Measurements from ENCODE around the gene ZCCHC4. TPM values are rescaled to one million over a fixed set of nuclear protein-coding genes. Genes with fewer than 3 reads are reported as not detected.

The ZCCHC4 gene
- total RNA-seq, 1 experiment from 2014 or later: 12.3 TPM

DNA sequence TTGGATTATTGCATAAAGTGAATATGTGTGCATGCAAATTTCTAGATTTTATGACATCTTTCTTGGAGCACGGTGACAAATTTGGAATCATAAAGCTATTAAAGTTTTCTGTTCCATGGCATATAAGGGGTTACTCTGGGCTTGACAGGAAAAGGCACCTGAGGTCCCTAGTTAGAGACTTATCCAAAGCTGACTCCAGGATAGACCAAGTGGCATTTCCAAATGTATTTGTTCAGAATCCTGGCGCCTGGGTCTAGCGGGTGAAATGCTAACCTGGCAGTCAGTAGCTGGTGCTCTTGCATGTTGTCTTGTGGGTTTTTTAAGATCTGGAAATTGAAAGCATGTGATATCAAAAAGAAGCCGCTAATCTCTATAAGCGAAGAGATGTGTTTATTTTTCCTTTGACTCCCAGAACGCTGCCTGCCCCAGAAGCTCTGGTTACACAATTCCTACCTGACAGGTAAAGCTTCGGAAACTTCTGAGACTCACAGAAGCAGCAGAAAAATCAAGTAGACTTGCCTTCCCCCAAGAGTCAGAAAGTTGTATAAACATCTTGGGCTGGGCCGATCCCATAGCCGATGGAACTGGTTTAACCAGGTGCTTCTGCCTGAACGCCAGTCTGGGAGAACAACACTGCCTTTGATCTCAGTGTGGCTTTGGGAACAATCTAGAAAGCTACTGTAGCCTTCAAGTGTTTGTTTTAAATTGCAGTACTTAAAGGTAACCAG is 12.9 kb upstream of the ZCCHC4 start (continued):
- TF ChIP-seq ZNF274 (IDR thresholded peaks at IDR 0.05; ENCODE audit: low read depth, low read length) (no peak), EGR1 (IDR thresholded peaks at IDR 0.05; ENCODE audit: low read depth) (no peak), FOSL1 (IDR thresholded peaks at IDR 0.05; ENCODE audit: low read depth) (no peak), RAD21 (IDR thresholded peaks at IDR 0.05; ENCODE audit: low read depth) (peak; percentile 38), CBX3 (IDR thresholded peaks at IDR 0.05; ENCODE audit: low read depth) (no peak), ZFX (IDR thresholded peaks at IDR 0.05) (no peak), YY1 (IDR thresholded peaks at IDR 0.05; ENCODE audit: extremely low read depth, insufficient replicate concordance, low read depth, low read length) (no peak), POLR2A (IDR thresholded peaks at IDR 0.05; ENCODE audit: borderline replicate concordance, extremely low read depth, insufficient read depth, insufficient read length) (no peak), JUND (IDR thresholded peaks at IDR 0.05) (peak; percentile 27; the same call in 1 of the 2 replicates), EZH2phosphoT487 (IDR thresholded peaks at IDR 0.05; ENCODE audit: borderline replicate concordance) (no peak), EZH2 (IDR thresholded peaks at IDR 0.05) (no peak), SIN3A (IDR thresholded peaks at IDR 0.05; ENCODE audit: low read depth) (peak; percentile 17; the same call in 1 of the 2 replicates)
- TF ChIP-seq, protein P1, sequence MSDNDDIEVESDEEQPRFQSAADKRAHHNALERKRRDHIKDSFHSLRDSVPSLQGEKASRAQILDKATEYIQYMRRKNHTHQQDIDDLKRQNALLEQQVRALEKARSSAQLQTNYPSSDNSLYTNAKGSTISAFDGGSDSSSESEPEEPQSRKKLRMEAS (IDR thresholded peaks at IDR 0.05): 0 out of 2 replicates have a peak, but pooled peaks have one; percentile 30
- TF ChIP-seq, protein P2, sequence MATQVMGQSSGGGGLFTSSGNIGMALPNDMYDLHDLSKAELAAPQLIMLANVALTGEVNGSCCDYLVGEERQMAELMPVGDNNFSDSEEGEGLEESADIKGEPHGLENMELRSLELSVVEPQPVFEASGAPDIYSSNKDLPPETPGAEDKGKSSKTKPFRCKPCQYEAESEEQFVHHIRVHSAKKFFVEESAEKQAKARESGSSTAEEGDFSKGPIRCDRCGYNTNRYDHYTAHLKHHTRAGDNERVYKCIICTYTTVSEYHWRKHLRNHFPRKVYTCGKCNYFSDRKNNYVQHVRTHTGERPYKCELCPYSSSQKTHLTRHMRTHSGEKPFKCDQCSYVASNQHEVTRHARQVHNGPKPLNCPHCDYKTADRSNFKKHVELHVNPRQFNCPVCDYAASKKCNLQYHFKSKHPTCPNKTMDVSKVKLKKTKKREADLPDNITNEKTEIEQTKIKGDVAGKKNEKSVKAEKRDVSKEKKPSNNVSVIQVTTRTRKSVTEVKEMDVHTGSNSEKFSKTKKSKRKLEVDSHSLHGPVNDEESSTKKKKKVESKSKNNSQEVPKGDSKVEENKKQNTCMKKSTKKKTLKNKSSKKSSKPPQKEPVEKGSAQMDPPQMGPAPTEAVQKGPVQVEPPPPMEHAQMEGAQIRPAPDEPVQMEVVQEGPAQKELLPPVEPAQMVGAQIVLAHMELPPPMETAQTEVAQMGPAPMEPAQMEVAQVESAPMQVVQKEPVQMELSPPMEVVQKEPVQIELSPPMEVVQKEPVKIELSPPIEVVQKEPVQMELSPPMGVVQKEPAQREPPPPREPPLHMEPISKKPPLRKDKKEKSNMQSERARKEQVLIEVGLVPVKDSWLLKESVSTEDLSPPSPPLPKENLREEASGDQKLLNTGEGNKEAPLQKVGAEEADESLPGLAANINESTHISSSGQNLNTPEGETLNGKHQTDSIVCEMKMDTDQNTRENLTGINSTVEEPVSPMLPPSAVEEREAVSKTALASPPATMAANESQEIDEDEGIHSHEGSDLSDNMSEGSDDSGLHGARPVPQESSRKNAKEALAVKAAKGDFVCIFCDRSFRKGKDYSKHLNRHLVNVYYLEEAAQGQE (IDR thresholded peaks at IDR 0.05; ENCODE audit: low read depth): no peak
